ENCODE results near the gene KCNQ1.

Gene KCNQ1

DNA sequence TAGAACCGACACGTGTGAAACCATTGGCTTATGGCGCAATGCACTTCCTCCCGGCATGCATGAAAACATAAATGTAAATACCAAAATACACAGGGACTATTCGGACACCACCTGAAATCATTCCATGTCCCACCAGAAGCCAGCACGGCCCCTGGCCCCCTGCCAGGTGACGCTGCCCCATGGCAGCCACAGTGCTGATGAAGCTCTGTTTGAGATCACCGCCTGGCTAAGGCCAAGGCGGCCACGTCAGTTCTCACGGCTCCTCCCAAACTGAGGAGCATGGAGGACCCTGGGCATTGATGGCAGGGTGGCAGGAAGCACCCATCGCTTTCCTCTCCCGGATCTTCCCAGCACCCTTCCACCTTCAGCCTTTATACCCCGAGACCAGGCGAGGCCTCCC, 351.3 kb downstream of the KCNQ1 start:
- H3K4me3 ChIP-seq (ENCODE audit: low read depth, low read length) = no peak overlapping the region
- TF ChIP-seq, protein P1, sequence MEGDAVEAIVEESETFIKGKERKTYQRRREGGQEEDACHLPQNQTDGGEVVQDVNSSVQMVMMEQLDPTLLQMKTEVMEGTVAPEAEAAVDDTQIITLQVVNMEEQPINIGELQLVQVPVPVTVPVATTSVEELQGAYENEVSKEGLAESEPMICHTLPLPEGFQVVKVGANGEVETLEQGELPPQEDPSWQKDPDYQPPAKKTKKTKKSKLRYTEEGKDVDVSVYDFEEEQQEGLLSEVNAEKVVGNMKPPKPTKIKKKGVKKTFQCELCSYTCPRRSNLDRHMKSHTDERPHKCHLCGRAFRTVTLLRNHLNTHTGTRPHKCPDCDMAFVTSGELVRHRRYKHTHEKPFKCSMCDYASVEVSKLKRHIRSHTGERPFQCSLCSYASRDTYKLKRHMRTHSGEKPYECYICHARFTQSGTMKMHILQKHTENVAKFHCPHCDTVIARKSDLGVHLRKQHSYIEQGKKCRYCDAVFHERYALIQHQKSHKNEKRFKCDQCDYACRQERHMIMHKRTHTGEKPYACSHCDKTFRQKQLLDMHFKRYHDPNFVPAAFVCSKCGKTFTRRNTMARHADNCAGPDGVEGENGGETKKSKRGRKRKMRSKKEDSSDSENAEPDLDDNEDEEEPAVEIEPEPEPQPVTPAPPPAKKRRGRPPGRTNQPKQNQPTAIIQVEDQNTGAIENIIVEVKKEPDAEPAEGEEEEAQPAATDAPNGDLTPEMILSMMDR (IDR thresholded peaks at IDR 0.05; ENCODE audit: borderline replicate concordance, insufficient read depth, low read depth, low read length) = no peak

GRCh38 chr11:2796508-2797113, 351.8 kb downstream of the KCNQ1 start:
- TF ChIP-seq, protein P1 (IDR thresholded peaks at IDR 0.05; ENCODE audit: borderline replicate concordance, insufficient read depth, low read depth, low read length) = no peak
- no peak overlapping the region for H3K4me3 ChIP-seq (ENCODE audit: low read depth, low read length)

GRCh38 chr11:2797121-2797711, 352.4 kb downstream of the KCNQ1 start:
- H3K4me3 ChIP-seq (ENCODE audit: low read depth, low read length) = no peak overlapping the region
- TF ChIP-seq, protein P1 (IDR thresholded peaks at IDR 0.05; ENCODE audit: borderline replicate concordance, insufficient read depth, low read depth, low read length) = no peak

DNA sequence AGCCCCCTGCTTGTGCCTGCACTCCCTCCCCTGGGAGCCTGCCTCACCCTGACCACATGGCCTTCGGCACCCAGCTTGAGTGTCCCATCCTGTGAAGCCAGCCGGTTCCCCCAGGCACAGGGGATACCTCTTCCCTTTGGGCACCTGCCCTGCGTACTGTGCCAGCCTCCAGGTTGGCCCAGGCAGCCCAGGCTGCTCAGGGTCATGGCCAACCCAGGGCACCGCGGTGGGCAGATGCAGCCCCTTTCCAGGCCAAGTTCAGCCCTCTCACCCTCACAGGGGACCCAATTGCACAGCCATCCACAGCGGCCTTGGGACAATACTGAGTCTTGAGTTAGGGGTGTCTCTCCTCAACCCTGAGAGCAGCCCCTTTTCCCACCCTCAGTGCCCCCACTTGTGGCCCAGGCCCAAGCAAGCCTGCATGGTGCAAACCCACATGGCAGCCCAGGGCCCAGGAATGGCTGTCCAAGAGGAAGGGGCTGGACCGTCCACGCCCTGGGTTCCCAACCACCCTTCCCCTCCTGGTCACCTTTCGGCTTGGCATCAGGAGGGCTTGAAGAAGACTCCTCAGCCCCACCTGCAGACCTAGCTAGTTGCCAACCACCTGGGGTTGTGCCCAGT, 353.0 kb downstream of the KCNQ1 start:
- TF ChIP-seq, protein P1 (IDR thresholded peaks at IDR 0.05; ENCODE audit: borderline replicate concordance, insufficient read depth, low read depth, low read length) = no peak

DNA sequence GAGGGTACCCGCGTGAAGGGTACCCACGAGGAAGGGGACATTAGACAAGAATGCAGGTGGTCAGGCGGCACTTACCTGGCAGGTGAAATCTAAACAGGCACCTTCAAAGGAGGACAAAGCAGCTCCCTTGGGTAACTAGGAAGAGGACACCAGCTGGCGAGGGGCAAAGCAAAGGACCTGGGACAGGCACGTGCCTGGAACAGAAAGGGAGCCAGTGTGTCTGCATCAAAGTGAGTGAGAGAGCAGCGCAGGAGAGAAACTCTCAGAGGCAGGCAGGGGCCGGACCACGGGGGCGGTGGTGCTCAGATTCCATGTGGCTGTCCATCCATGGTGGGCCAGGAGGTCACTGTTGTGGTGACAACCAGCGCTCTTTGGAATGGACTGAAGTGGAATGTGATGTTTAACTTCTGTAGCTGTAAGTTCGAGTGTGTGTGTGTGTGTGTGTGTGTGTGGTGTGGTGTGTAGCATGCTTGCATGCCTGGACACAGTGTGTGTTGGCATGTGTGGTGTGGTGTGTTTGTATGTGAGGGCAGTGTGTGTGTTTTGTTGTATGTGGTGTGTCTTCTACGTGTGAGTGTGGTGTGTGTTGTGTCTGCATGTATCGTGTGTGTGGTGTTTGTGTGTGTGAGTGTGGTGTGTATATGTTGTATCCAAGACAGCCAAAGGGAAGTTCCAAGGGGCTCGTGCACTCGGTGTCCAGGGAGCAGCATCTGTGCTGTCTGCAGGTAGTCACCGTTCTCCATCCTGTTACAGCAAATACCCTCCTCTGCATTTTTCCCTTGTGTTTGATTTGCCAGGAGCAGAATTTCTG, 354.3 kb downstream of the KCNQ1 start:
- TF ChIP-seq, protein P1 (IDR thresholded peaks at IDR 0.05; ENCODE audit: borderline replicate concordance, insufficient read depth, low read depth, low read length) = no peak

More for the DNA sequence above, 353.0 kb downstream of the KCNQ1 start:
- no peak overlapping the region for H3K4me3 ChIP-seq (ENCODE audit: low read depth, low read length)

DNA sequence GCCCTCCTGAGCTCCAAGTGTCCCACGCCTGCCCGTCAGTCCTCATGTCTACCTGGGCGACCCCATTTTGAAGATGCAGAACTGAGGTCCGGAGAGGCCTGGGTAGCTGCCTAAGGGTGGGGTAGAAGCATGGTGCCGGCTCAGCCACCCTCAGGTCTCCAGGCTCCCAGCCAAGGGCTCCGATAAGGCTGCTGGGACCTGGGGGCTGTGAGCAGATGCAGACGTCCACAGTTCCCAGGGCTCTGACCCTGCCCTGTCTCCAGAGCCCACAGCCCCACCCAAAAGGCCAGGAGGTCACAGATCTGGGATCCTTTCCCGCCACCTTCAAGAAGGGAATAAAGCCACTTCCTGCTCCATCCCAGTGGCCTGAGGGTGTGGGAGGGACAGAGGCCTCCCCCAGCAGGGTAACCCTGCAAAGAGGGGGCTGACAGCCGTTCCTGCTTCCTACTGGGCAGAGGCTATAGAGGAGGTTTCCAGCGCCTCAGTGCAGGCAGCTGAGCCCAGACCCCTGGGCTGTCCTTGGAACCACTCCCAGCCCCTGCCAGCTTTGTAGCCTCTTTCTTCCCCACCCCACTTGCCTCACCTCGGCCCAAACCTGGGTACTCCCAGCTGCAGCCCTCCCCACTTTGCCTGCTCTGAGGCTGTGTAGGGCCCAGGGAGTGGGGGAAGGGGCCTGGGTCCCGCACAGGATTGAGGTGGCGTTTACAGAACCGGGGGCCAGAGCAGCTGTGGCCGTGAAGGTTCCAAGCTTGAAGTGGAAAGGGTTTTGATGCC, 355.3 kb downstream of the KCNQ1 start:
- TF ChIP-seq, protein P1 (IDR thresholded peaks at IDR 0.05; ENCODE audit: borderline replicate concordance, insufficient read depth, low read depth, low read length) = no peak
- no peak overlapping the region for H3K4me3 ChIP-seq (ENCODE audit: low read depth, low read length)

More for the DNA sequence above, 354.3 kb downstream of the KCNQ1 start:
- H3K4me3 ChIP-seq (ENCODE audit: low read depth, low read length) = no peak overlapping the region

All from GM12875 (cell line).